SIG-M5 treated with dmso at 0.1 percent for 504 hours (cell line): ENCODE data around the gene NOC2L.

Experiments
- DNase-seq: peaks from one replicate; lab custom pipeline; 2025; ENCODE audit not compliant: unreplicated experiment; lab: John Stamatoyannopoulos, UW

The NOC2L gene

GRCh38 chr1:958823-959730 is at the start of gene NOC2L:
Gene NOC2L (minus strand): TSS chr1:959256. CDS start chr1:959240, 16 bp downstream.
- DNase-seq: peak; percentile 68

GRCh38 chr1:1006305-1007159 is 47.5 kb upstream of the NOC2L start:
- DNase-seq: no peak

GRCh38 chr1:1005774-1006304 is 46.8 kb upstream of the NOC2L start:
- DNase-seq: no peak

GRCh38 chr1:1004780-1005697 is 46.0 kb upstream of the NOC2L start:
- DNase-seq: no peak

GRCh38 chr1:1004420-1004779 is 45.3 kb upstream of the NOC2L start:
- no peak for DNase-seq

- no peak for DNase-seq
Observed at GRCh38 chr1:1003618-1004419, 44.8 kb upstream of the NOC2L start.

- DNase-seq: no peak
Observed at GRCh38 chr1:1001057-1001783, 42.2 kb upstream of the NOC2L start.

GRCh38 chr1:1000357-1001056 is 41.5 kb upstream of the NOC2L start:
- peak; percentile 30 for DNase-seq

- DNase-seq: peak; percentile 83
Observed at GRCh38 chr1:999725-1000356, 40.8 kb upstream of the NOC2L start, which contains the start of gene HES4. Gene HES4 (minus strand): TSS chr1:1000097. CDS start chr1:999973, 124 bp downstream.

- no peak for DNase-seq
Observed at GRCh38 chr1:998995-999724, 40.1 kb upstream of the NOC2L start.

GRCh38 chr1:998745-998994 is 39.6 kb upstream of the NOC2L start:
- DNase-seq: no peak

- no peak for DNase-seq
Observed at GRCh38 chr1:997993-998744, 39.1 kb upstream of the NOC2L start.

- DNase-seq: no peak
Observed at GRCh38 chr1:997713-997992, 38.6 kb upstream of the NOC2L start.

GRCh38 chr1:996851-997712 is 38.0 kb upstream of the NOC2L start:
- DNase-seq: no peak

GRCh38 chr1:995665-996633 is 36.9 kb upstream of the NOC2L start:
- no peak for DNase-seq
